Amniotic stem cell (primary cell): ENCODE results near the gene PARN.
A peak's percentile ranks its signal among the peaks of the same experiment; 100 is the strongest.
"Not testable (repeated sequence)": the region's sequence is repeated elsewhere in the genome, so short reads cannot be mapped to it uniquely, and the experiment has no call there.

Experiments used
- DNase-seq: peaks from one replicate; lab custom pipeline; 2025; lab: John Stamatoyannopoulos, UW

The PARN gene

DNA sequence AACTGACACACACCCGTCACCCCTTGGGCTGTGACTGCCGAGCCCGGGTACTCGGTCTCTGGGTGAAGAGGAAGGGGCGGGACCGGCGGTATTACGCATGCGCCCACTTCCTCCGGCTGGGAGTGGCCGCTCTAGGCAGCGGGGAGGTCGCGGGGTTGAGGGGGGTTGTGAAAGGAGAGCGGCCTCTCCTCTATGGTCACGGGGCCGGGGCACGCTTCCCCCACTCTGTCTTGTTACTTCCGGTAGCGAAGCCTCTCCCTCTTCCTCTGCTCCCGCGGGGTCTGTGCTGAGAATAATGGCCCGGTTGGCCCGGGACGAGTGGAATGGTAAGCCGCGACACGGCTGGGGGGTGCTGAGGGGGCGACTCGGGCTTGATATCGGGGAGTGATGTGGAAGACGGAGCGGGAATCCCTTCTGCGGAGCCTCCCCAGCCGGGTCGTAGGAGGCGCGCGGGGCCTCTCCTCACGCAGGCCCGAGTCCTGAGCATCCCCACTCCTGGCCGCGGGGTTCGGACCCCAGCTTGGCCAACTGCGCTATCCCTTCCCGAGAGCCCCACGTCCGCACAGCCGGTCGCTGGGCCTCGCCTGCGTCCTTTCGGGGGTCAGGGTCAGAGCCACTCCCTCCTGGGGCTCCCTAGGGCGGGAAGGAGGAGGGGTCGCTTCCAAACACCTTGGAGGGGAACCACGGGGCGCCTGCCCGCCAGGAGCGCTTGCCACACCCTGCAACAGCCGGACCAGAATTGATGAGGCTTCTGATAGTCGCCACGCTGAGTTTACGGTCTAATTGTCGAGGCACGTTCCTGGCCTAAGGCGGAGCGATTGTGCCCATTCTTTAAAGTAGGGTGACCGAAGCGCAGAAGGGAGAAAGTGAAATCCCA, 2.9 kb upstream of the PARN start, which contains the start of gene BFAR:
BFAR (plus strand) TSS at position 259 of the 877 bp plus-strand sequence. CDS start 11,396 bp downstream, outside the sequence.
- DNase-seq, result peak; percentile 84

DNA sequence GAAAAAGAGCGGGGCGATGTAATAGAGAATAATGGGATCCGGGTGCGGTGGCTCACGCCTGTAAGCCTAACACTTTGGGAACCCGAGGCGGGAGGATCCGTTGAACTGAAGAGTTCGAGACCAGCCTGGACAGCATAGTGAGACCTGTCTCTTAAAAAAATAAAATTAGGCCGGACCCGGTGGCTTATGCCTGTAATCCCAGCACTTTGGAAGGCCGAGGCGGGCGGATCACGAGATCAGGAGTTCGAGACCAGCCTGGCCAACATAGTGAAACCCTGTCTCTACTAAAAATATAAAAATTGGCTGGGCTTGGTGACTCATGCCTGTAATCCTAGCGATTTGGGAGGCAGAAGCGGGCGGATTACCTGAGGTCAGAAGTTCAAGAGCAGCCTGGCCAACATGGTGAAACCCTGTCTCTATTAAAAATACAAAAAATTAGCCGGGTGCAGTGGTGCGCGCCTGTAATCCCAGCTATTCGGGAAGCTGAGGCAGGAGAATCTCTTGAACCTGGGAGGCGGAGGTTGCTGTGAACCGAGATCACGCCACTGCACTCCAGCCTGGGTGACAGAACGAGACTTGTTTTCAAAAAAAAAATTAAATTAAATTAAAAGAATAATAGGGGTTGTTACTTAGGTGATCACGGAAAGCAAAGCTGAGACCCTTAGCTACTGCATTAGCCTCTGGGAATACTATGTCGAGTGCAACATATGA, 715 bp upstream of the PARN start:
- DNase-seq, result not testable (repeated sequence)

- no peak for DNase-seq
These were observed 495 bp downstream of the PARN start for GRCh38 chr16:14629612-14629918.

DNA sequence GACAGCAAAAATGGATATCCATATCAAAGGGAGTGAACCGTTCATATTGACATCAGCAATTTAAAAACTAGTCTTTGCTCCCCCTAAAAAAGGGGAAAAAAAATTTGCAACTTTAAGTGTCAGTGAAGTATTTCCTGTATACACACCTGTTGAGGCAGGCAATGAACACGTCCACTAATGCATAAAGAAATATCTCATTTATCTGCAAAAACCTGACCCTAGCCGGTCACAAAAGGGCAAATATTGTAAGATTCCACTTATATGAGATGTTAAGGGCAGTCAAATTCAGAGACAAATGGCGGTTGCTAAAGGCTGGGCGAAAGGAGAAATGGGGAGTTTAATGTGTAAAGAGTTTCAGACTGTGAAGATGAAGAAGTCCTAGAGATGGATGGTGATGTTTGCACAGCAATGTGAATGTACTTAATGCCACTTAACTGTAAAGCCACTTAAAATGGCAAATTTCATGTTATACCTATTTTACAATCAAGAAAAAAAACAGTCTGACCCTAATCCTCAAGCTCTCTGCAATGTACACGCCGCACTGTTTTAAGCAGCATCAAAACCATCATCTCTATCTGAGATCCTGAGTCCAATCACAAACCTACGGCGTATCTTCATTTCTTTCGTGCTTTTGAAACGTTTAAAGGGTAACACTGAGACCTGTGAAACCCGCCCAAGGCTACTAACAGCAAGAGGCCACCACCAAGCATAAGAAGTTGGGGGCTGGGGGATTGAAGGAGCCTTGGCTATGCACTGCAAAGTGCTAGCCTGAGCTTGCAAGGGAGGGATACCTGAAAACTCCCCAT, 1.1 kb downstream of the PARN start:
- DNase-seq, result no peak

DNA sequence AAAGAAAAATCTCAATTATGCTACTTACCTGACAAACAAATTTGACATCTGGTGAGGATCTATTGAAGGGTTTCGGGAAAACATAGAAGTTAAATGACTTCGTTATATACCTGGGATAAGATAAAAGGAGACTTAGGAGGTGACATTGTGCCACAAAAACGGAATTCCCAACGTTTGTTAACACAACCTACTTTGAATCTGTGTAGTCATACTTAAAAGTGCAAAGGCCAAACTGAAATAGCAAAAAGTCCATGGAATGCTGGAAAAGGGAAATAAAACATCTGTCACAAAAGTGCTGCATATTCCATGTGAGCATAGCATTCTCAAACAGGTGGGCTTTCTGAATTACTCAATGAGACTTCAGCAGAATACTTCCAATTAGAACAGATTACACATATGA, 3.0 kb downstream of the PARN start:
- DNase-seq, result no peak

DNA sequence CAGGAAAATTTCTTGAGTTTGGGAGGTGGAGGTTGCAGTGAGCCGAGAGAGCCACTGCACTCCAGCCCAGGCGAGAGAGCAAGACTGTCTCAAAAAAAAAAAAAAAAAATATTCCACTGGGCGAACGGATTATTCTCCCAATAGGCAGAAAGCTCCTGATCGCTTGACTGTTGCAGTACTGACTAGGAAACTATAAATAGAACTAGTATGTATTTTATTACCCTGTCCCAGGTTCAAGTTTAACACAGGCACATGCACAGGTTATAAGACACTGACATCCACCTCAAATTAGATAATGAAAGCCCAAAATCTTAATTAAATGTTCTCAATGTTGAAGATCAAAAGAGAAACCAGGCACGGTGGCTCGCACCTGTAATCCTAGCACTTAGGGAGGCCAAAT, 11.5 kb downstream of the PARN start:
- DNase-seq, result no peak

GRCh38 chr16:14616280-14616679, 13.8 kb downstream of the PARN start:
- DNase-seq, result no peak

GRCh38 chr16:14613991-14614390, 16.1 kb downstream of the PARN start:
- no peak for DNase-seq

GRCh38 chr16:14611660-14612059, 18.4 kb downstream of the PARN start:
- DNase-seq, result no peak

DNA sequence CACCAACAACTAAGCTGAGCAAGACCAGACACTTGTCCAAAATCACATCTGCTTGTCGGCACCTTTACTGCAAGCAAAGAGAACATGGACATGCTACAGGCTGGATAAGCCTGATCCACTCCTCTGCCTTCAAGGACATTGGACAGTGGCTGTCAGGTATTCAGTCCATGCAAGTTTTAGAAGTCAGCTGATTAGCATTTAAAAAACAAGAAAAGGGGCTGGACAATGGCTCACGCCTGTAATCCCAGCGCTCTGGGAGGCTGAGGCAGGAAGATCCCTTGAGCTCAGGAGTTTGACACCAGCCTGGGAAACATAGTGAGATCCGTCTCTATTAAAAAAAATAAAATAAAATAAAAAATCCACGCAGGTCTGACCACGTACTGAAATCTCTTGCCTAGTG, 20.3 kb downstream of the PARN start:
- DNase-seq, result no peak

GRCh38 chr16:14608604-14609003, 21.5 kb downstream of the PARN start:
- DNase-seq, result no peak

DNA sequence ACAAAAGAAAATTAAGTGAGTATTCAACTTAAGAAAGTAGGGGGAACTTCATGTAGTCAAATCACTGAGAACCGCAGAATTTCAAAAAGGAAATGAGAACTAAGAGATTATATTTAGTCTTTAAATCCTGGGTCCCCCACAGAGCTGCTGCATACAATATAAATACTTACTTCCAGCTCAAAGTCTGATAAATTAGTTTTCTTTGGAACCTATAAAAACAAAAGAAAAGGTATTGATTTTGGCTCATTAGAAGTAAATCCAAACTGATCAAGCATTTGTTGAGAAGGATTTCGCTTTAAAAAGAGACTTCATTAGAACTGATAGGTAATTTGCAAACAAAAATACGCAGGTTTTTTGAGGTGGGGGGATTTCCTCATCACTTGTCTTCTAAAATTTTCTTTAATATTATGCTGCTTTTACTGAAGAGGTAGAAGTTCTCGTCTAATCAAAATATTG, 21.9 kb downstream of the PARN start:
- DNase-seq, result no peak

- DNase-seq, result no peak
These were observed 24.0 kb downstream of the PARN start for GRCh38 chr16:14606102-14606501.

GRCh38 chr16:14602443-14602963, 27.6 kb downstream of the PARN start:
- DNase-seq, result no peak

DNA sequence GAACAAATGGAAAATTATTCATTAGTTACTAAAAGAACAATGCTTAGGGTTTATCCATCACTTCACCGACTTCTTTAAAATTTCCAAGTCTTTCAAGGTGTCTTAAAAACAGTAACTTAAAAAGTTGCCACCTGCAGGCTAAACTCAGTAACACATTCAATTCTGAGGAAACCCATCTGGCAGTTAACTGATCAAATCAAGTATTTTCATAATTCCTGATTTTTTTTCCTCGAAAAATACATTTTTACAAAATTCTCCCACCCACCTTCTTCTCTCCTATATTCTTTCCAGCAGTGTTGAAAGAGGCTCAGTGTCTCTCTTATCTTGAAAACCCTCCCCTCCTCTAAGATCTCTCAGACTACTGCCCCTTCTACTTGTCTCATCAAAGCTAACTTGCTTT, 29.9 kb downstream of the PARN start:
- no peak for DNase-seq

DNA sequence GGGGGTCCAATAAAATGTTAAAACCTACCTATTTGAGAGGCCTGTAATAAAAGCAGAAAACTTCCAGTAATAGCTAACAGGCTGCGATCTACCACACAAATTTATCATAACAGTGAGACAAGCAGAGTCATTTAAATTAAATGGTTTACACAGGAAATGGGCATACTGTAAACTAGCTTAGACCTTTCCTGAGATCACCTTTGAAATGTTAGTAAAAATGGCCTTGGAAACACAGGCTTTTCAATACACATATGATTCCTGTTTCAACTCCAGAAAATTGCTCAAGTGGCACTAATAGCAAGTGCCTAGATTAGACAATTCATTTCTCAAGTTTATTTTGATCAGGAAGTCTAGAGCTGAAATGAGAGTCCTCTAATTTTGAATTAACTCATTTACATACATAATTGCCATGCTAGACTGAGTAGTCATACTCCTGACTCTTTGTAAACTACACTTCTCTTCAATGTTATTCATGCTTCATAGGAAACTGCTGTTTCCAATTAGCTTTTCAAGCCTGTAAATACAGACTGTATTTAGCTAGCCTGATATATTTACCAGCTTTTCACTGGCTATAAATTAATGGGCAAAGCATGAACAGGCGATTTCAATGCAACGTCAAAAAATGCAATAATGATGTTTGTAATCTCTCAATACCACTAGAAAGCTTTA, 43.3 kb downstream of the PARN start:
- no peak for DNase-seq

- no peak for DNase-seq
These were observed 44.8 kb downstream of the PARN start for GRCh38 chr16:14585287-14585686.

DNA sequence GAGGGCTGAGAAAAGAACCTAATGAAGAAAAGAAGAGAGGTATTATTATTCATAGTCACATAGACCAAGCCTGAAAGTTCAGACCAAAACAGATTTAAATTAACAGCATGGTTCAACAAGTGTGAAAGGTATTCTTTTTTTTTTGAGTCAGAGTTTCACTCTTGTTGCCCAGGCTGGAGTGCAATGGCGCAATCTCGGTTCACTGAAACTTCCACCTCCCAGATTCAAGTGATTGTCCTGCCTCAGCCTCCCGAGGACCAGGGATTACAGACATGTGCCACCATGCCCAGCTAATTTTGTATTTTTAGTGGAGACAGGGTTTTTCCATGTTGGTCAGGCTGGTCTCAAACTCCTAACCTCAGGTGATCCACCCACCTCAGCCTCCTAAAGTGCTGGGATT, 49.1 kb downstream of the PARN start:
- not testable (repeated sequence) for DNase-seq

- no peak for DNase-seq
These were observed 50.8 kb downstream of the PARN start for GRCh38 chr16:14579266-14579665.

- DNase-seq, result no peak
These were observed 53.5 kb downstream of the PARN start for GRCh38 chr16:14576532-14576931.

DNA sequence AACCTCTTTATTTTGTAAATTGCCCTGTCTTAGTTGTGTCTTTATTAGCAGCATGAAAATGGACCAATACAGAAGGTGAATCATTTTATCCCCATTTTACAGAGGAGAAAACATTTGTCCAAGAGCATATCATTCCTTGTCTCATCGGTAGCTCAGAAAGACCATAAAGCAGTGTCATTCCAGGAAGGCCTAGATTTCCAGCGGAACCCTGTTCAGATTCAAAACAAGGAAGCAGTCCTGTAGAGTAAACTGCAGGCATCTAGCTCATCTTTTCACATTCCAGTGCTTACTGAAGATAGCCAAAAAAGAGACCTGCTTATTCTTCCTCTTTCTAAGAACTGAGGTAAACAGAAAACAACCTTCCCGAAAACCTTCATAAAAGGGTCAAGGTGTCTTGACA, 54.0 kb downstream of the PARN start:
- DNase-seq, result no peak
